COLO668 (cell line): ENCODE data around the gene ARHGAP32.
"Not testable (repeated sequence)": the region's sequence is repeated elsewhere in the genome, so short reads cannot be mapped to it uniquely, and the experiment has no call there.

Experiments used
- DNase-seq: peaks from one replicate; lab custom pipeline; 2025; ENCODE audit not compliant: unreplicated experiment; lab: John Stamatoyannopoulos, UW

The ARHGAP32 gene

GRCh38 chr11:129204150-129204838 lies 12.2 kb upstream of the ARHGAP32 start:
- no peak for DNase-seq

GRCh38 chr11:129202646-129203045 lies 10.5 kb upstream of the ARHGAP32 start:
- no peak for DNase-seq

GRCh38 chr11:129195682-129196081 lies 3.6 kb upstream of the ARHGAP32 start:
- no peak for DNase-seq

- DNase-seq = no peak
Observed at GRCh38 chr11:129191649-129192048, 476 bp downstream of the ARHGAP32 start.

GRCh38 chr11:129190087-129190486 lies 2.0 kb downstream of the ARHGAP32 start:
- no peak for DNase-seq

- DNase-seq = no peak
Observed at GRCh38 chr11:129189646-129190045, 2.5 kb downstream of the ARHGAP32 start.

DNA sequence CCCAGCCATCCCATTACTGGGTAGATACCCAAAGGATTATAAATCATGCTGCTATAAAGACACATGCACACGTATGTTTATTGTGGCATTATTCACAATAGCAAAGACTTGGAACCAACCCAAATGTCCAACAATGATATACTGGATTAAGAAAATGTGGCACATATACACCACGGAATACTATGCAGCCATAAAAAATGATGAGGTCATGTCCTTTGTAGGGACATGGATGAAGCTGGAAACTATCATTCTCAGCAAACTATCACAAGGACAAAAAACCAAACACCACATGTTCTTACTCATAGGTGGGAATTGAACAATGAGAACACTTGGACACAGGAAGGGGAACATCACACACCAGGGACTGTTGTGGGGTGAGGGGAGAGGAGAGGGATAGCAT lies 7.0 kb downstream of the ARHGAP32 start:
- not testable (repeated sequence) for DNase-seq

GRCh38 chr11:129184581-129184980 lies 7.5 kb downstream of the ARHGAP32 start:
- DNase-seq = no peak

DNA sequence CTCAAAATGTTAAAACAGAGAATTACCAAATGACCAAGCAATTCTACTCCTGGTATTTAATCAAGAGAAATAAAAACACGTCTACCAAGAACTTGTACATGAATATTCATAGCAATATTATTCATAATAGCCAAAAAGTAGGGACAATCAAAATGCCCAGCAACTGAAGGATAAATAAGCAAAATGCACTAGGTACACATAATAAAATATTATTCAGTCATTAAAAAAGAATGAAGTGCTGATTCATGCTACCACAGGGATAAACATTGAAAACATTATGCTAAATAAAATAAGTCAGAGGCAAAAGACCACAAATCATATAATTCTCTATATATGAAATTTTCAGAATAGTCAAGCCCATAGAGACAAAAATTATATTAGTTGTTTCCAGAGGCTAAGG lies 24.8 kb downstream of the ARHGAP32 start:
- no peak for DNase-seq

- DNase-seq = no peak
Observed at GRCh38 chr11:129163714-129164164, 28.4 kb downstream of the ARHGAP32 start.

GRCh38 chr11:129157080-129157479 lies 35.0 kb downstream of the ARHGAP32 start:
- not testable (repeated sequence) for DNase-seq

- no peak for DNase-seq
Observed at GRCh38 chr11:129155745-129156144, 36.4 kb downstream of the ARHGAP32 start.

- DNase-seq = no peak
Observed at GRCh38 chr11:129148487-129148886, 43.6 kb downstream of the ARHGAP32 start.

DNA sequence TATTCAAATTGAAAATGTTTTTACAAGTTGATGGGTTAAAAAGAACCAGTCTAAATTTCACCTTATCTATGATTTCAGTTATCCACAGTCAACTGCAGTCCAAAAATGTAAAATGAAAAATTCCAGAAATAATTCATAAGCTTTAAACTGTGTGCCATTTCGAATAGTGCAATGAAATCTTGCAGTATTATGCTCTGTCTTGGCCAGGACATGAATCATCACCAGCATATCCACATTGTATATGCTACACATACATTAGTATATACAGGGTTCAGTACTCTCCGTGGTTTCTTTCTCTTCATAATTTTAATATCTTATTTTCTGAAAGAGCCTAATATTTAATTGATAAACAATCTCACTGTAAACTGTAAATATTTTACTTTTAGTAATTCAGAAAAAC lies 45.9 kb downstream of the ARHGAP32 start:
- no peak for DNase-seq

DNA sequence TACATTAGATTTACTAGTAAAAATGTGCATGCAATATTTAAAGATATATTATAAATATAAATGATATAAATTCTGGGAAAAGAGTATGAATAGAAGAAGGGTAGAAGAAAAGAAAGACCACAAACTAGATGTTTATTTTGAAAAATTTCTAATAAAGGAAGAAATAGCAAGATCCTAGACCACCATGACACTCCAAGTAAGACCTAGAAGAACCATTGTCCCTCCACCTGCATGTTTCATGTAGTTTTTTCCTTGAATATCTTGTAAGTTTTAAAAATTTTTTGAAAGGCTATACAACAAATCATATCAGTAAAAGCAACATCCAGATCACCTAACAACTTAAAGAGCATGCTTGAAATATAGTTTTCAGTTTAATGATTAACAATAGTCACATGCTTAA lies 46.8 kb downstream of the ARHGAP32 start:
- DNase-seq = no peak

GRCh38 chr11:129144256-129144655 lies 47.9 kb downstream of the ARHGAP32 start:
- no peak for DNase-seq

DNA sequence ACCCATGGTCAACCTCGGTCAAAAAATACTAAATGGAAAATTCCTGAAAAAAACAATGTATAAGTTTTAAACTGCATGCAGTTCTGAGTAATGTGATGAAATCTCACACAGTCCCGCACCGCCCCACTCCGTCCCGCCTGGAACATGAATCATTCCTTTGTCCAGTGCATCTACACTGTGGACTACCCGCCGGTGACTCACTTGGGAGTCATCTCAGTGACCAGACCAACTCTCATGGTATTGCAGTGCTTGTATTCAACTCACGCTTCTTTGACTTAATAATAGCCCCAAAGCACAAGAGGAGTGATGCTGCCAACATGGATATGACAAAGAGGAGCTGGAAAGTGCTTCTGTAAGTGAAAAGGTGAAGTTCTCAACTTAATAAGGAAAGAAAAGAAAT lies 48.8 kb downstream of the ARHGAP32 start:
- peak; percentile 15 for DNase-seq

DNA sequence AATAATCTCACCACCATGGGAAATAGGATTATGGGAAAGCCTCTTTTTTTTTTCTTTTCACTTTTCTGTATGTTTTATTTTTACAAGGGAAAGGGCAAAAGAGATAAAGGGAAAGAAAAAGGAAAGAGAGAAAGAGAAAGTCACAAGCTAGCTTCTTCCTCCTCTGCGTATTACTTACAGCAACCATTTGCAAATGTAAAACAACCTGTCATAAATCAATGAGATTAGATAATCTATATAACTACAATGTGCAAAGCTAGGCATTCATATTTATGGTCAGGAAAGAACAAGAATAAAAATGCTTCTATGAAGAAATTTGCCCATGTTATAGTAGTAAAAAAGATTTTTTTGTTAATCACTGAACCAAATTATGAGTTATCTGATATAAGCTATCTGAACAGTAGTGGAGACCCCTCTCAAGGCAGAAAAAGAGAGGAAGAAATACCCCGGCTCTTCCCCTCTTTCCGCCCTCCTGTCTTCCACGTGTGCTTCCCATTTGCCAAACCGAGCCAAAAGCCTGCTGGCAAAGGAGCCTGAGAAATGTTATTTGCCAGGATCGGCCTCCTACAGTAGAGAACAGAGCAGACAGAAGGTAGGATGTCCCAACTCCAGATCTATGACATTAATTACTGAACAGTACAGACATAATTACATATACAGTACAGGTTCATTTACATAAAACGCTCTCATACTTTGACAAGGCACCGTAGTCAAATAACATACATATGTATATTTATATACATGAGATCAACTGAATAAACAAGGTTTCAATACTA lies 50.2 kb downstream of the ARHGAP32 start:
- DNase-seq = no peak

DNA sequence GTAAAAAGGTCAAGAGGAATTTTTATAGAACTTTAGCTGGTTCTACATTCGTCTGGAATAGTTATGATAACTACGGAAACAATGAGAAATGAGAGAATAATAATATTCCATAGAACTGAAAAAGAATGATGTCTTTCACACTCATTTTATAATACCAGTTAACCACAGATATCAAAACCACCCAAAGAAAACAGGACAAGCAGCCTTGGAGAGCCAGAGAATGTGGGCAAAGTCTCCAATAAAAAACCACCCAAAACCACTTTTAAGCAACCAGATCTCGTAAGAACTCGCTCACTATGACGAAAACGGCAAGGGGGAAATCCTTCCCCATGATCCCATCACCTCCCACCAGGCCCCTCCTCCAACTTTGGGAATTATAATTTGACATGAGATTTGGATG lies 60.8 kb downstream of the ARHGAP32 start:
- no peak for DNase-seq

DNA sequence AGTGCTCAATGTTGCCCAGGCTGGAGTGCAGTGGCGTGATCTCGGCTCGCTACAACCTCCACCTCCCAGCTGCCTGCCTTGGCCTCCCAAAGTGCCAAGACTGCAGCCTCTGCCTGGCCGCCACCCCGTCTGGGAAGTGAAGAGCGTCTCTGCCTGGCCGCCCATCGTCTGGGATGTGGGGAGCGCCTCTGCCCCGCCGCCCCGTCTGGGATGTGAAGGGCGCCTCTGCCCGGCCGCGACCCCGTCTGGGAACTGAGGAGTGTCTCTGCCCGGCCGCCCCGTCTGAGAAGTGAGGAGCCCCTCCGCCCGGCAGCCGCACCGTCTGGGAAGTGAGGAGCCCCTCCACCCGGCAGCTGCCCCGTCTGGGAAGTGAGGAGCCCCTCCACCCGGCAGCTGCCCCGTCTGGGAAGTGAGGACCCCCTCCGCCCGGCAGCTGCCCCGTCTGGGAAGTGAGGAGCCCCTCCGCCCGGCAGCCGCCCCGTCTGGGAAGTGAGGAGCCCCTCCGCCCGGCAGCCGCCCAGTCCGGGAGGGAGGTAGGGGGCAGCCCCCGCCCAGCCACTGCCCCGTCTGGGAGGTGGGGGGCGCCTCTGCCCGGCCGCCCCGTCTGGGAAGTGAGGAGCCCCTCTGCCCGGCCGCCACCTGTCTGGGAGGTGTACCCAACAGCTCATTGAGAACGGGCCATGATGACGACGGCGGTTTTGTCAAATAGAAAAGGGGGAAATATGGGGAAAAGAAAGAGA lies 63.1 kb downstream of the ARHGAP32 start:
- DNase-seq = not testable (repeated sequence)

DNA sequence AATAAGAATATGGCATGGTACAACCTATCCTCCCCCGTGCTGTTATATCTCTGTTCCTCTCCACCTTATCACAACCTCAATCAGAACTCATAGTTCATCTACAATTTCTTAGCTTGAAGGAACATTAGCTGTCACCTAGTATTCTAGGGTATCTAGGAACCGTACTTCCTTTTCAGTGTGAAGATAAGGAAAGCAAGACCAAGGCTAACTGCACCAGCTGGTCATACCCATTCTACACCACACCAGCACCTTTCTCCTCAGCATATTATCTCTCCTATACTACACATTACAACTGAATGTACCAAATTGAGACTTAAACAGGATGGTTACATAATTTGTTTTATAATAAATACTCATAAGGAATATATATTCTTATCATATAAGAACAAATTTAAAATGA lies 73.1 kb downstream of the ARHGAP32 start:
- no peak for DNase-seq
